GM12801 (cell line): ENCODE data around the gene BAX.

Experiments used
- CTCF ChIP-seq: IDR thresholded peaks from one replicate; pipeline ENCODE4 v1.5.1; 2011; ENCODE audit warnings: control low read depth; ENCODE audit not compliant: insufficient read length; ENCODE audit errors: extremely low read depth

Gene BAX

DNA sequence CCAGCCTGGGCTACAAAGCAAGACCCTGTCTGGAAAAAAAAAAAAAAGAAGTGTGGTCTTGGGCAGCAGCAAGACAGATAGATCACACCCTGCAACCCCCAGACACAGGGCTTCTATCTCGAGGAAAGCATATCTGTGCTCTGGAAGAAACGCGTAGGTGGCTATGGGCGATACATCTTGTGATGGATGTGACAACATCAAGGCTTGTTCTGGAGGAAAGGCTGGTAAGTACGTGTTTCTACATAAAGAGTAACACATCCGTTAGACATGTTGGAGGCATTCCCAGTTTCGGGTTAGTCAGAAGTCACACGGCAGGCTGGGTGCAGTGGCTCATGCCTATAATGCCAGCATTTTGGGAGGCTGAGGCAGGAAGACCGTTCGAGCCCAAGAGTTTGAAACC is 27.8 kb upstream of the BAX start:
- no peak for TF ChIP-seq CTCF

- no peak for TF ChIP-seq CTCF
Observed at GRCh38 chr19:48928164-48929025, 26.3 kb upstream of the BAX start.

DNA sequence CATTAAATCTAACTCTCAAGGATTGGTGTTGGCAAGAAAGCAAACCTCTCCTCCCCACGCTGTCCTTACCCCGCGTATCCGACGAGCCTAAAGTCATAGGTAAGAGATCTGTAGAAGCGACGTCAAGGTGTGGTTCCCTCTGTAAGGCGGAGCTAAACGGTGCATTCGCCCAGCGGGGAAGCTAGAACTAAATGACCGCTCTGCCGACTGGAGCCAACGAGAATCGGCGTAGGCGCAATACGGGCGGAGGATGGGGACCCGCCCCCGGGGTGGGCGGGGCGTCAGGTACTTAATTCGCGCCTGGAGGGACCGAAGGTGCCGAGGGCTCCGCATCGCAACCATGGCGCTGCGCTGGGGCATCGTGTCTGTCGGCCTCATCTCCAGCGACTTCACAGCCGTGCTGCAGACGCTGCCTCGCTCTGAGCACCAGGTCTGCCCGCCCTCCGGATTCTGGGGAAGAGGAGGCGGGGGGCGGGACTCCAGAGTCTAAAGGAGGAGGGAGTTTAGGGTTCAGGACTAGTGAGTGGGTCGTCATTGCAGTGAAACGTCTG is 21.2 kb upstream of the BAX start, which contains the start of gene DHDH:
Gene DHDH (plus strand): TSS at position 318 of the 551 bp plus-strand sequence. CDS start 23 bp downstream, at position 341.
- TF ChIP-seq CTCF: no peak

- TF ChIP-seq CTCF: no peak
Observed at GRCh38 chr19:48934837-48935236, 19.8 kb upstream of the BAX start.

DNA sequence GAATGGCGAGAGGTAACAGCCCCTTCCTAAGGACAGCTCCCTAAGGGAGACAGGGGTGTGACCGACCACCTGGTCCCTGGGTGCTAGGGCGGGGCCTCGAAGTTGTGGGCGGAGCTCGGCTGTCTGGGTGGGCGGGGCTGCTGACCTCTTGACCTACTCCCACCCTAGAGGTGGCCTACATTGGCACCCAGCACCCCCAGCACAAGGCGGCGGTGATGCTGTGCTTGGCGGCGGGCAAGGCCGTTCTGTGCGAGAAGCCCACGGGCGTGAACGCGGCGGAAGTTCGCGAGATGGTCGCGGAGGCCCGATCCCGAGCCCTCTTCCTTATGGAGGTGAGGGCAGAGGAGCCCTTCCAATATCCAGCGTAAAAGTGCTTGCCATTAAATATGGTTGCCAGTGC is 18.8 kb upstream of the BAX start:
- no peak for TF ChIP-seq CTCF

- TF ChIP-seq CTCF: no peak
Observed at GRCh38 chr19:48938256-48938655, 16.4 kb upstream of the BAX start.

GRCh38 chr19:48940902-48941301 is 13.8 kb upstream of the BAX start:
- TF ChIP-seq CTCF: no peak
